ENCODE results near the gene TMED4. TPM values are rescaled to one million over a fixed set of nuclear protein-coding genes. Genes with fewer than 3 reads are reported as not detected.

Gene TMED4
- polyA plus RNA-seq, 1 donor (not counting 4 experiments of a cell fraction or from before 2014, with no cell fraction given), result 45.8 TPM

DNA sequence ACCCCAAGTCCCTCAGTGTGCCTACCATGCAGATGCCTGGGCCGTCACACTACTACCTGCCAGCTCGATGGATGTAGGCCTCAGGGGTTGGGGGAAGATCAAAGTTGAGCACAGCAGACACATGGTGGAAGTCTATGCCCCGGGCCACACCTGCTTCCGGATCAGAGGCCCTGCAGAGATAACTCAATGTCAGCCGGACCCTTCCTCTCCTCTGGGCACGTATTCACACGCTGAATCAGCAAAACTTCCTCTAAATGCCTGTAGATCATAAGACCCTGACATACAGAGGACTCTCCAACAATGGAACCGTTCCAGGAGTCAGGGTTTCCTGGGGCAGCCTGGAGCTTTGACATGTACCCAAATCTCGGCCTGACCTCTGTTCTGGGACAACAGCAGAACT is 12.1 kb downstream of the TMED4 start:
- H3K79me2 ChIP-seq (ENCODE audit: control insufficient read depth, insufficient read depth, low read length), result peaks cover 54% of the 10 kb centered on the region
- no peaks in the 10 kb centered on the region for H3K9me3 ChIP-seq (ENCODE audit: control insufficient read depth, low read depth, low read length)
- H4K20me1 ChIP-seq (ENCODE audit: control insufficient read depth, extremely low read depth, insufficient read depth, low read length), result no peaks in the 10 kb centered on the region
- H3K9me1 ChIP-seq (ENCODE audit: control insufficient read depth, extremely low read depth, insufficient read depth, low read length), result no peaks in the 10 kb centered on the region
- no peak overlapping the region for H3K27ac ChIP-seq (ENCODE audit: control insufficient read depth, insufficient read depth, low read length)
- H3K36me3 ChIP-seq (ENCODE audit: control insufficient read depth in 2 of 2, extremely low read depth in 1 of 2, insufficient read depth in 2 of 2, low read length in 2 of 2), result peaks cover 52 to 62% of the 10 kb centered on the region in 2 experiments
- no peak overlapping the region for H3K4me2 ChIP-seq (ENCODE audit: control insufficient read depth, extremely low read depth, insufficient read depth, low read depth, low read length)
- peaks cover 9% of the 10 kb centered on the region for H3K4me1 ChIP-seq (ENCODE audit: control insufficient read depth, extremely low read depth, insufficient read depth, low read length)
- no peaks in the 10 kb centered on the region for H3K27me3 ChIP-seq (ENCODE audit: control insufficient read depth, extremely low read depth, insufficient read depth, low read length)
- dilution Hi-C loops (cut with MboI; ENCODE audit: extremely low pct_ligation_motif_present, low sequenced_read_pairs), result no loop called here
- H2AFZ ChIP-seq (ENCODE audit: control insufficient read depth, low read length), result no peak overlapping the region
- FAIRE-seq (no peak), DNase-seq (ENCODE audit: low read depth, low spot score) (no peak)
- H3K4me3 ChIP-seq (ENCODE audit: control insufficient read depth in 2 of 3, extremely low read depth in 1 of 3, insufficient read depth in 2 of 3, low read depth in 1 of 3, low read length in 3 of 3), result no peak overlapping the region
- TF ChIP-seq, protein P1, sequence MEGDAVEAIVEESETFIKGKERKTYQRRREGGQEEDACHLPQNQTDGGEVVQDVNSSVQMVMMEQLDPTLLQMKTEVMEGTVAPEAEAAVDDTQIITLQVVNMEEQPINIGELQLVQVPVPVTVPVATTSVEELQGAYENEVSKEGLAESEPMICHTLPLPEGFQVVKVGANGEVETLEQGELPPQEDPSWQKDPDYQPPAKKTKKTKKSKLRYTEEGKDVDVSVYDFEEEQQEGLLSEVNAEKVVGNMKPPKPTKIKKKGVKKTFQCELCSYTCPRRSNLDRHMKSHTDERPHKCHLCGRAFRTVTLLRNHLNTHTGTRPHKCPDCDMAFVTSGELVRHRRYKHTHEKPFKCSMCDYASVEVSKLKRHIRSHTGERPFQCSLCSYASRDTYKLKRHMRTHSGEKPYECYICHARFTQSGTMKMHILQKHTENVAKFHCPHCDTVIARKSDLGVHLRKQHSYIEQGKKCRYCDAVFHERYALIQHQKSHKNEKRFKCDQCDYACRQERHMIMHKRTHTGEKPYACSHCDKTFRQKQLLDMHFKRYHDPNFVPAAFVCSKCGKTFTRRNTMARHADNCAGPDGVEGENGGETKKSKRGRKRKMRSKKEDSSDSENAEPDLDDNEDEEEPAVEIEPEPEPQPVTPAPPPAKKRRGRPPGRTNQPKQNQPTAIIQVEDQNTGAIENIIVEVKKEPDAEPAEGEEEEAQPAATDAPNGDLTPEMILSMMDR (optimal IDR thresholded peaks at IDR 0.05 in 1 of 3, IDR thresholded peaks at IDR 0.05 in 1 of 3, conservative IDR thresholded peaks at IDR 0.05 in 1 of 3; ENCODE audit: extremely low read depth in 1 of 3, insufficient read depth in 2 of 3, low read length in 3 of 3), result no peak
- TF ChIP-seq EZH2 (IDR thresholded peaks at IDR 0.05; ENCODE audit: low read length), result no peak
- H3K9ac ChIP-seq (ENCODE audit: control insufficient read depth, extremely low read depth, insufficient read depth, low read length), result no peak overlapping the region

DNA sequence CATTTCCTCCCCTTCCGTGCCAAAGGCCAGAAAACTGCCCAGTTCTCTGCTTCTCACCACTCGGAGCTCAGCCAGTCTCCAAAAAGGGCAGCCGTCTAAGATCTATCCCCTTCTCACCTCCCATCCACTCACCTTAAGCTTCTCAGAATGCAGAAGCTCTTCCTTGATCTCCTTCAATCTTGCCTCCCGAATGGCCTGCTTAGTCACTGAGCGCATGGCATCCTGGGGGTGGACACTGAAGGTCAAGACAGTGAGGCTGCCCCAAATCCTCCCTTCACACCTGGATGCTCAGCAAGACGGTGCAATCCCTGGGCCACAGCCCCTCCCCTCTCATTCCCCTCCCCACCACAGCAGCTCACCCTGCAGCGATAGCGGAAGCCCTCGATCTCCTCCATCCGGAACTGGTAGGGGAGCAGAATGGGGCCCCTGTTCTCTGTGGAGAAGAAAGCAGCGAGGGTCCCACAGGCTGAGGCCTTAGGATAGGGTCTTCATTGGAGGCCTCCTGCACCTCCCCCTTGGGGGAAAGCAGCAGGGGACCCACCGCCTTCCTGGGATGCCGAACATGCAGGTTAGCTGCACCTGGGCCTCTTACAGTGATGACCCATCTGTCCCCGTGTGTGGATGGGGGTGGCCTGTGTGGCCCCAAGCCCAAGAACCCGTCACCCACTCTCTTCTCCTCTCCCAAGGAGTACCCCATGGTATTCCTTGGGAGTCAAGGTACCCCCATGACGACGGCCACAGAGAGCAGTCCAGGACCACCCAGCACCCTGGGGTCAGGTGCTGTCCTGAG is 13.1 kb downstream of the TMED4 start:
- Histone ChIP-seq H3K9me3 (ENCODE audit: control insufficient read depth, low read depth, low read length) (no peaks in the 10 kb centered on the region), H3K79me2 (ENCODE audit: control insufficient read depth, insufficient read depth, low read length) (peaks cover 45% of the 10 kb centered on the region), H3K27ac (ENCODE audit: control insufficient read depth, insufficient read depth, low read length) (no peak overlapping the region), H2AFZ (ENCODE audit: control insufficient read depth, low read length) (no peak overlapping the region), H3K4me1 (ENCODE audit: control insufficient read depth, extremely low read depth, insufficient read depth, low read length) (peaks cover 6% of the 10 kb centered on the region), H3K4me3 (ENCODE audit: control insufficient read depth in 2 of 3, extremely low read depth in 1 of 3, insufficient read depth in 2 of 3, low read depth in 1 of 3, low read length in 3 of 3) (no peak overlapping the region), H3K9me1 (ENCODE audit: control insufficient read depth, extremely low read depth, insufficient read depth, low read length) (no peaks in the 10 kb centered on the region), H4K20me1 (ENCODE audit: control insufficient read depth, extremely low read depth, insufficient read depth, low read length) (peaks cover 2% of the 10 kb centered on the region), H3K27me3 (ENCODE audit: control insufficient read depth, extremely low read depth, insufficient read depth, low read length) (no peaks in the 10 kb centered on the region), H3K4me2 (ENCODE audit: control insufficient read depth, extremely low read depth, insufficient read depth, low read depth, low read length) (no peak overlapping the region), H3K36me3 (ENCODE audit: control insufficient read depth in 2 of 2, extremely low read depth in 1 of 2, insufficient read depth in 2 of 2, low read length in 2 of 2) (peaks cover 54 to 69% of the 10 kb centered on the region in 2 experiments), H3K9ac (ENCODE audit: control insufficient read depth, extremely low read depth, insufficient read depth, low read length) (no peak overlapping the region)
- FAIRE-seq (no peak), DNase-seq (ENCODE audit: low read depth, low spot score) (no peak)
- dilution Hi-C loops (cut with MboI; ENCODE audit: extremely low pct_ligation_motif_present, low sequenced_read_pairs), result no loop called here
- no peak for TF ChIP-seq EZH2 (IDR thresholded peaks at IDR 0.05; ENCODE audit: low read length)
- TF ChIP-seq, protein P1 (optimal IDR thresholded peaks at IDR 0.05 in 1 of 3, IDR thresholded peaks at IDR 0.05 in 1 of 3, conservative IDR thresholded peaks at IDR 0.05 in 1 of 3; ENCODE audit: extremely low read depth in 1 of 3, insufficient read depth in 2 of 3, low read length in 3 of 3), result no peak

Measured in keratinocyte (primary cell).